ACC112 (cell line): ENCODE data around the gene UBE4B.
"Not testable (repeated sequence)": the region's sequence is repeated elsewhere in the genome, so short reads cannot be mapped to it uniquely, and the experiment has no call there.

Experiments
- H2AFZ ChIP-seq: fragments of 200-600 bp; sonication (generic); one replicate; pipeline ENCODE4 v1.6.0; 2017; ENCODE audit warnings: antibody characterized with exemption, low read length; ENCODE audit not compliant: unreplicated experiment
- H3K27ac ChIP-seq: fragments of 200-600 bp; sonication (generic); 2 replicates; pipeline ENCODE4 v1.5.1; 2014; ENCODE audit warnings: low read depth, mild to moderate bottlenecking, antibody characterized with exemption, low read length, moderate library complexity
- H3K27me3 ChIP-seq: fragments of 200-600 bp; sonication (generic); 2 replicates; pipeline ENCODE4 v1.6.1; 2014; ENCODE audit warnings: mild to moderate bottlenecking, antibody characterized with exemption, low read length, moderate library complexity, mixed read lengths; ENCODE audit not compliant: insufficient read depth
- H3K36me3 ChIP-seq: fragments of 200-600 bp; sonication (generic); 2 replicates; pipeline ENCODE4 v1.6.1; 2016; ENCODE audit warnings: mild to moderate bottlenecking, antibody characterized with exemption, low read length, moderate library complexity, mixed read lengths; ENCODE audit not compliant: insufficient read depth
- H3K4me1 ChIP-seq: fragments of 200-600 bp; sonication (generic); one replicate; pipeline ENCODE4 v1.6.1; 2016; ENCODE audit warnings: low read length, mixed read lengths; ENCODE audit not compliant: insufficient read depth, unreplicated experiment, control insufficient read depth
- H3K4me3 ChIP-seq: fragments of 200-600 bp; sonication (generic); 2 replicates; pipeline ENCODE4 v1.5.1; 2014; ENCODE audit warnings: mild to moderate bottlenecking, low read depth, low read length
- H3K79me2 ChIP-seq: fragments of 200-600 bp; sonication (generic); one replicate; pipeline ENCODE4 v1.6.0; 2016; ENCODE audit warnings: low read length; ENCODE audit not compliant: control insufficient read depth, unreplicated experiment, insufficient read depth

UBE4B gene

GRCh38 chr1:10220657-10221056, 187.9 kb downstream of the UBE4B start:
- not testable (repeated sequence) for H3K27ac ChIP-seq, H3K36me3 ChIP-seq, H3K4me3 ChIP-seq, H2AFZ ChIP-seq, H3K27me3 ChIP-seq
- Histone ChIP-seq H3K79me2 (peaks cover 96% of the 10 kb centered on the region), H3K4me1 (peaks cover 12% of the 10 kb centered on the region)

DNA sequence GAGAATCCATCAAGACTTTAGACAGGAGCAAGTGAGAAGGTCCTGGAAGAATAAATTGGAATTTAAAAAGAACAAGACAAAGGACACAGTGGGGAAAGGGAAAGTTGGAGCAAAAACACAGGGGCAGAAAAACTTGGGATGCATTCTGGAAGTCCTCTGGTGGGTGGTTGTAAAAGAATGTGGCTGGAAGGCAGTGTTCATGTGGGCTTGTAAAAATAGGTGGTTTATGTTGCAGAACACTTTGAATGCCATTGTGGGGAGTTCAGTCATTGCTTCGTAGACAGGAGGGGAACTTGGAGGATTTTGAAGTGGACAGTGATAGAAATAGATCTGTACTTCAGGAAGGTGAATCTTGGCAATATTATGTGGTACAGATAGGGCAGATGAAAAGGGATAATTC, 192.8 kb downstream of the UBE4B start:
- Histone ChIP-seq H3K27me3 (no peaks in the 10 kb centered on the region), H3K79me2 (peaks cover 94% of the 10 kb centered on the region), H3K27ac (no peak overlapping the region), H3K4me3 (no peak overlapping the region), H2AFZ (no peak overlapping the region), H3K4me1 (no peaks in the 10 kb centered on the region), H3K36me3 (no peaks in the 10 kb centered on the region)

DNA sequence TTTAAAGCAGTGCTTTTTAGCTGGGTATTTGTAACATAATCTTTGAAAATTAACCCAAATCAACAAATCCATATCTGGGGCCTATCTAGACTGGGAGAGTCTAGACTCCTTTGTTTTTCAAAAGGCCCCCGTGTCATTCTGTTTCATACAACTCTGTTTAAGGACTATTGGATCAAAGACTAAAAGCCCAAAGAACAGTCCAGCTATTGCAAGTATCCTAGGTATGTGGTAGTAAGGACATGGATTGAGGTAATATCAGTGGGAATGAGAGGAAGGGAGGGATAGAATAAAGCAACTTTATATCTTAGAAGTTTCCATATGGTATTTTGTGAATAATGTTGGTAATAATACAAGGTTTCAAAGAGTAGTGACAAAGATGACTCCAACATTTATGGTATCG, 195.8 kb downstream of the UBE4B start:
- H2AFZ ChIP-seq = no peak overlapping the region
- H3K4me3 ChIP-seq = no peak overlapping the region
- no peak overlapping the region for H3K27ac ChIP-seq
- peaks cover 81% of the 10 kb centered on the region for H3K79me2 ChIP-seq
- no peaks in the 10 kb centered on the region for H3K27me3 ChIP-seq
- H3K4me1 ChIP-seq = no peaks in the 10 kb centered on the region
- H3K36me3 ChIP-seq = no peaks in the 10 kb centered on the region; the same call in 1 of the 2 replicates

DNA sequence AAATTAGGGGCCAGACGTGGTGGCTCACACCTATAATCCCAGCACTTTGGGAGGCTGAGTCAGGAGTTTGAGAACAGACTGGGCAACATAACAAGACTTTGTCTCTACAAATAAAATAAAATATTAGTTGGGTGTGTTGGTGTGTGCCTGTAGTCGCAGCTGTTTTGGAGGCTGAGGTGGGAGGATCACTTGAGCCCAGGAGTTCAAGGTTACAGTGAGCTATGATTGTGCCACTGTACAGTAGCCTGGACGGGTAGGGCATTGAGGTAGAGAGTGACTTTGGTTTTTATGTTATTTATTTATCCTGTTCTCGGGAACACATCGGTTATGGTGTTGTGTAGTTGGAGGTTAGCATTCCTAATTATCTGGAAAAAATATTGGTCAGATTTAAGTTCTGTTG, 197.1 kb downstream of the UBE4B start:
- peaks cover 67% of the 10 kb centered on the region for H3K79me2 ChIP-seq
- H3K4me3 ChIP-seq = no peak overlapping the region
- peak overlapping the region; percentile 18 for H3K27ac ChIP-seq
- H3K27me3 ChIP-seq = no peaks in the 10 kb centered on the region
- H2AFZ ChIP-seq = no peak overlapping the region
- H3K36me3 ChIP-seq = no peaks in the 10 kb centered on the region; the same call in 1 of the 2 replicates
- H3K4me1 ChIP-seq = no peaks in the 10 kb centered on the region
